ENCODE data around the gene LPCAT4.

GRCh38 chr15:34339946-34340345 is 27.1 kb downstream of the LPCAT4 start:
- TF ChIP-seq JUN (IDR thresholded peaks at IDR 0.05; ENCODE audit: borderline replicate concordance, insufficient read depth, insufficient read length, low read depth) (no peak), CTCF (IDR thresholded peaks at IDR 0.05; ENCODE audit: extremely low read depth in 1 of 2, insufficient read depth in 1 of 2, low read depth in 1 of 2, low read length in 2 of 2) (no peak), FOS (IDR thresholded peaks at IDR 0.05; ENCODE audit: borderline replicate concordance, insufficient read depth, low read length) (no peak), MYC (IDR thresholded peaks at IDR 0.05; ENCODE audit: low read depth, low read length) (no peak), MAX (IDR thresholded peaks at IDR 0.05; ENCODE audit: insufficient read depth, insufficient read length) (no peak), POLR2A (IDR thresholded peaks at IDR 0.05; ENCODE audit: low read depth, low read length) (no peak), EZH2 (IDR thresholded peaks at IDR 0.05; ENCODE audit: borderline replicate concordance, low read depth, low read length, severe bottlenecking) (no peak), GATA2 (IDR thresholded peaks at IDR 0.05; ENCODE audit: insufficient read depth, insufficient read length, low read depth, low read length) (no peak), POLR2AphosphoS5 (IDR thresholded peaks at IDR 0.05; ENCODE audit: insufficient read depth, low read depth, low read length) (no peak)

Data from endothelial cell of umbilical vein (primary cell).